ENCODE results near the gene HEBP1.

HEBP1 gene

GRCh38 chr12:12946686-12947355 is 53.2 kb downstream of the HEBP1 start:
- DNase-seq: no peak

- DNase-seq: no peak
Observed at GRCh38 chr12:12945591-12945990, 54.5 kb downstream of the HEBP1 start.

GRCh38 chr12:12943586-12944260 is 56.3 kb downstream of the HEBP1 start:
- no peak for DNase-seq

- no peak for DNase-seq
Observed at GRCh38 chr12:12941450-12942350, 58.4 kb downstream of the HEBP1 start.

- no peak for DNase-seq
Observed at GRCh38 chr12:12939888-12940287, 60.2 kb downstream of the HEBP1 start.

GRCh38 chr12:12938541-12938940 is 61.5 kb downstream of the HEBP1 start:
- no peak for DNase-seq

- no peak for DNase-seq
Observed at GRCh38 chr12:12936983-12937491, 63.0 kb downstream of the HEBP1 start.

- no peak for DNase-seq
Observed at GRCh38 chr12:12934556-12934955, 65.5 kb downstream of the HEBP1 start.

- DNase-seq: no peak
Observed at GRCh38 chr12:12933742-12934141, 66.3 kb downstream of the HEBP1 start.

- DNase-seq: no peak
Observed at GRCh38 chr12:12930633-12931219, 69.3 kb downstream of the HEBP1 start.

GRCh38 chr12:12929696-12930095 is 70.4 kb downstream of the HEBP1 start:
- DNase-seq: no peak

- DNase-seq: peak; percentile 33 to 59
Observed at GRCh38 chr12:12927211-12928079, 72.6 kb downstream of the HEBP1 start.

GRCh38 chr12:12926571-12927071 is 73.4 kb downstream of the HEBP1 start:
- DNase-seq: no peak

- DNase-seq: no peak
Observed at GRCh38 chr12:12925388-12925787, 74.7 kb downstream of the HEBP1 start.
